Lower leg skin (tissue), 4 donors: Measurements from ENCODE around the gene AP3D1. TPM values are rescaled to one million over a fixed set of nuclear protein-coding genes. Genes with fewer than 3 reads are reported as not detected.

ENCODE experiments used
- DNase-seq, 2 donors: peaks; one replicate each; pipeline ENCODE4 v3.0.0-alpha.2; 2019; ENCODE audit warnings: low spot score in 2 of 2
- H3K4me3 ChIP-seq: fragments of 200-600 bp; sonication (generic); 2 replicates; pipeline ENCODE4 v1.5.1; 2017; ENCODE audit warnings: mild to moderate bottlenecking, low read depth; ENCODE audit not compliant: poor library complexity, severe bottlenecking
- CTCF ChIP-seq, 3 donors: fragments of 450-650 bp; IDR thresholded peaks; one replicate each; pipeline ENCODE4 v1.5.1; 2016; ENCODE audit warnings: antibody characterized with exemption in 3 of 3, mild to moderate bottlenecking in 3 of 3, moderate library complexity in 2 of 3
- POLR2A ChIP-seq, 2 donors: fragments of 450-650 bp; IDR thresholded peaks; one replicate each; pipeline ENCODE4 v1.6.1; 2016 to 2017; ENCODE audit warnings: antibody characterized with exemption in 2 of 2, mild to moderate bottlenecking in 1 of 2, moderate library complexity in 1 of 2
- WGBS, 2 donors: methylation state at CpG; one replicate each; pipeline ENCODE4 v1.1.5; 2018; 5-methylcytosine and 5-hydroxymethylcytosine counted together
- intact Hi-C: fragments of 100-400 bp; cut with DNase I; formaldehyde crosslinking; loops from one replicate; pipeline ENCODE4 v1.15.0; 2023; ENCODE audit warnings: low total_unique reads
- total RNA-seq, 4 donors: library from RNA; depleted of rRNA; stranded (reverse); fragments of >200 nt; gene quantifications; one replicate each; pipeline ENCODE4 v1.1.0, GENCODE V29; 2016

The AP3D1 gene
- total RNA-seq, 4 donors from 2014 or later: 46.5 to 84.7 (median 71.8) TPM

DNA sequence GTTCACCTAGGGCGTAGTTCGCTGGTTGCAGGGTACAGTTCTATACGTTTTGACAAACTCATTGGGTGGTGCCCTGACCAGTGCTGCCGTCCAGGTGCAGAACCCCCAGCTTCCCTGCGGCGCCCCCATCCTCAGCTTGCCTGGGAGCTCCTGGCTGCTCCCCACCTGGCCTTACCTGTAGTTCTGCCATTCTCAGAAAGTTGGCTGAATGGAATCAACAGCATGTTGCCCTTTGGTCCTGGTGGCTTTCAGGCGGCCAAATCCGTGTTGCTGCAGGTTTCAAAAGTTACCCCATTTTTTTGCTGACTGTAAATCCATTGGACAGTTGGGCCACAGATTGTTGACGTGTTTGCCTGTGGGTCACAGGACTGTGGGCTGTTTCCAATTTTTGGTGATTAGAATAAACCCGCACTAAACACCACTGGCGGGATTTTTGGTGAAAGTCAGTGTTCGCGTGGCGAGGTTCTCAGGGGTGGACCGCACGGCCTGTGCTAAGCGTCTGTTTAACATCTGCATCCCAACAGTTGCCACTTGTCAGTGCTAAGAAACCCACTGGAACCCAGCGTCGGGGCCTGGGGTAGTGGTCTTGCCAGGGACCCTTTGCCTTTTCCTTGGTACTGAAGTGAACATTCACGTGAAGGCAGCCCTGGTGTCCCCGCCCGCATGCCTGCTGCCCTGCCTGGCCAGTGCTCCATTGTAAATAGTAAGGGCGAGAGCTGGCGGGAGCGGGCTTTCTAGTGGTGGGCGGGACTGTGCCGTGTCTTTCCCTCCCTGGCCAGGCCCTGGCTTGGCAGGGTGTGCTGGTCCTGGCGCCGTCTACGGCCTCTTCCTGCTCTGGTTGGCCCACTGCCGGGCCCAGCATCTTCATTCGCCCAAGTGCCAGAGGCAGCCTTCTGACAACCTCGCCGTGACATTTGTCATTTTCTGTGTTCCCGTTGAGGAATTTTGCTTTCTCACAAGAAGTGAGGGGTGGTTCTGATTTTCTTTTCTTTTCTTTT is 15.7 kb upstream of the AP3D1 start:
- H3K4me3 ChIP-seq: no peak overlapping the region
- WGBS, 2 donors: 41 to 44% methylated on average over 35 of the region's 35 CpGs
- TF ChIP-seq CTCF (IDR thresholded peaks at IDR 0.05) (no peak), POLR2A (IDR thresholded peaks at IDR 0.05) (no peak)
- peak; percentile 66 to 96 for DNase-seq
- intact Hi-C loops: no loop called here

DNA sequence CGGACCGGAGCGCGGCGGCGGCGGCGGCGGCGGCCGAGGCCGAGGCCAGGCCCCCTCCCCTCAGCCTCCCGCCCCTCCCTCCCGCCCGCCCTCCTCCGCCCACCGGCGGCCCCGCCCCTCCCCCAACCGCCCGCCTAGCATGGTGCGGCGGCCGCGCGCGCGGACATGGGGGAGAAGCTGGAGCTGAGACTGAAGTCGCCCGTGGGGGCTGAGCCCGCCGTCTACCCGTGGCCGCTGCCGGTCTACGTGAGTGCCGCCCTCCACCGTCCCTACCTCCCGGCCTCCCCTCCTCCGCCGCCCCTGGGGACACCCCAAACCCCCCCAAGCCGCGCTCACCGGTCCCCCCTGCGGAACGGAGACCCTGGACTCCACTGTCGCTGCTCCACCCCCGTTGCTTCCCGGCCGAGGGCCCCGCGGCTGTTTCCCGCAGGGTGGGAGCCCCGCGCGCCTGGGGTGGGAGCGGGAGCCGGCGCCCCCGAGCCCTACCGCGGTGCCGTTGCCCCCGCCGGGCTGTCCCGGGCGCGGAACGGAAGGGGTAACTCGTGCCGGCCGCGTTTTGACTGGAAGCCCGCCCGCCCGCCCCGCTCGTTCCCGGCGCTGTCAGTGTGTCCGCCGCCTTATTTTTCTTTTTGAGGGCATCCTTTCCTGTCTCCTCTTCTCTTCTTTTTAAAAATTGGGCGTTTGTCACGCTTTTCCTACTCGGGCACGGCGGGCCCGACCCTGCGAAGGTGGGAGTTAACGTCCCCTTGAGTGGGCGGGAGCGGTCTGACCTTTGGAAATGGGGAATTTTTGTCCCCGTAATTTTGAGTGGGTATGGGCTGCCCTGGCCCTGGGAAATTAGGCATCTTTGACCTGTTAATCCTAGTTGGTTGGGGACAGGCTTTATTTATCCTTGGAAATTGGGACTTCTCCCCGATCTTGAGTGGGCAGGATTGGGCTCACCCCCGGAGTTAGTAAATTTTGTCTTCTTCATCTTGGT is 12.9 kb upstream of the AP3D1 start:
- TF ChIP-seq POLR2A (IDR thresholded peaks at IDR 0.05) (no peak), CTCF (IDR thresholded peaks at IDR 0.05) (no peak)
- DNase-seq: peak in 1 of 2 donors; percentile 91
- intact Hi-C loops: no loop called here
- peak overlapping the region; percentile 93 for H3K4me3 ChIP-seq
- WGBS, 2 donors: 0 to 1% methylated on average over 35 to 51 of the region's 95 CpGs

- H3K4me3 ChIP-seq: no peak overlapping the region
- 89% methylated on average over 9 to 10 of the region's 10 CpGs for WGBS, 2 donors
- DNase-seq: no peak
- intact Hi-C loops: no loop called here
- TF ChIP-seq CTCF (IDR thresholded peaks at IDR 0.05): no peak
- TF ChIP-seq POLR2A (IDR thresholded peaks at IDR 0.05): no peak
Observed at GRCh38 chr19:2160379-2160778, 9.0 kb upstream of the AP3D1 start.

DNA sequence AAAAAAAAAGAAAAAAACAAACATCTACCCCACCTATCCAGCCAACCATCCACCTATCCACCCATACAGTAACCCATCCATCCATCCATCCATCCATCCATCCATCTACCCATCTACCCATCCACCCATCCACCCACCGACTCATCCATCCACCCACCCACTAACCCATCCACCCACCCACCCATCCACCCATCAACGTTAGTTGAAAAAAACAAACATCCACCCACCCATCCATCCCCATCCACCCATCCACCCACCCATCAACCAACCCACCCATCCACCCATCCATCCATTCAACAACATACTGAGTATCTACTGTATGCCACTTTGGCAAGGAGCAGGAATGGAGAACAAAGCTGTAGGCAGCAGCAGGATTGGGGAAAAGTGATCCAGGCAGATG is 6.1 kb upstream of the AP3D1 start:
- TF ChIP-seq POLR2A (IDR thresholded peaks at IDR 0.05) (no peak), CTCF (IDR thresholded peaks at IDR 0.05) (no peak)
- no peak for DNase-seq
- intact Hi-C loops: loop anchor here (10.0 kb wide), 1 partner anchor 117 kb away; no protein-coding TSS in a partner anchor
- 79 to 91% methylated on average over 2 of the region's 2 CpGs for WGBS, 2 donors
- no peak overlapping the region for H3K4me3 ChIP-seq

GRCh38 chr19:2154587-2155075 is 3.3 kb upstream of the AP3D1 start:
- 46 to 51% methylated on average over 10 of the region's 10 CpGs for WGBS, 2 donors
- intact Hi-C loops: loop anchor here (10.0 kb wide), 1 partner anchor 120 kb away; no protein-coding TSS in a partner anchor
- no peak for TF ChIP-seq CTCF (IDR thresholded peaks at IDR 0.05)
- no peak for TF ChIP-seq POLR2A (IDR thresholded peaks at IDR 0.05)
- DNase-seq: no peak
- no peak overlapping the region for H3K4me3 ChIP-seq
